GM23338 (cell line): ENCODE results near the gene C2orf78. TPM values are rescaled to one million over a fixed set of nuclear protein-coding genes. Genes with fewer than 3 reads are reported as not detected.

Experiments
- ATAC-seq: fragments of 200-7000 bp; cut with Tn5 transposase; 3 replicates; pipeline ENCODE4 v1.9.1; 2020
- DNase-seq: peaks from one replicate; pipeline ENCODE4 v3.0.0-alpha.2; 2015; ENCODE audit warnings: low spot score
- H2AFZ ChIP-seq: fragments of 200-600 bp; sonication (generic); 2 replicates; pipeline ENCODE4 v1.8.0; 2016; ENCODE audit warnings: antibody characterized with exemption, mild to moderate bottlenecking, moderate library complexity
- H3F3A ChIP-seq: fragments of 200-600 bp; sonication (generic); replicated peaks from 2 replicates; pipeline ENCODE4 v1.8.0; 2017; ENCODE audit warnings: antibody characterized with exemption, mixed run types, low read depth
- H3K27ac ChIP-seq: fragments of 200-600 bp; sonication (generic); 2 replicates; pipeline ENCODE4 v1.6.1; 2016; ENCODE audit warnings: low read depth
- H3K27me3 ChIP-seq: fragments of 200-600 bp; sonication (generic); 2 replicates; pipeline ENCODE4 v1.8.0; 2016; ENCODE audit warnings: mild to moderate bottlenecking, mixed run types, moderate library complexity; ENCODE audit not compliant: insufficient read depth
- H3K36me3 ChIP-seq: fragments of 200-600 bp; sonication (generic); 2 replicates; pipeline ENCODE4 v1.8.0; 2016; ENCODE audit warnings: mild to moderate bottlenecking; ENCODE audit not compliant: insufficient read depth
- H3K4me1 ChIP-seq: fragments of 200-600 bp; sonication (generic); 2 replicates; pipeline ENCODE4 v1.8.0; 2016; ENCODE audit warnings: mild to moderate bottlenecking, moderate library complexity; ENCODE audit not compliant: insufficient read depth
- H3K4me2 ChIP-seq: fragments of 200-600 bp; sonication (generic); 2 replicates; pipeline ENCODE4 v1.7.1; 2017; ENCODE audit warnings: mixed run types
- H3K4me3 ChIP-seq: fragments of 200-600 bp; sonication (generic); 2 replicates; pipeline ENCODE4 v1.6.1; 2016; ENCODE audit warnings: mixed run types
- H3K79me2 ChIP-seq: fragments of 200-600 bp; sonication (generic); replicated peaks from 2 replicates; pipeline ENCODE4 v1.8.0; 2017; ENCODE audit warnings: mild to moderate bottlenecking; ENCODE audit not compliant: insufficient read depth
- H3K9me2 ChIP-seq: fragments of 200-600 bp; sonication (generic); 2 replicates; pipeline ENCODE4 v1.8.0; 2017; ENCODE audit not compliant: insufficient read depth
- H4K20me1 ChIP-seq: fragments of 200-600 bp; sonication (generic); replicated peaks from 2 replicates; pipeline ENCODE4 v1.8.0; 2017; ENCODE audit warnings: mild to moderate bottlenecking; ENCODE audit not compliant: insufficient read depth
- H3K27ac Mint-ChIP-seq: 2 replicates; pipeline ENCODE4 v1.8.0; 2020; ENCODE audit warnings: inconsistent platforms, mild to moderate bottlenecking, moderate library complexity, mixed read lengths
- H3K27me3 Mint-ChIP-seq: 3 replicates; pipeline ENCODE4 v1.8.0; 2022; ENCODE audit warnings: low read depth, mild to moderate bottlenecking, moderate library complexity, mixed read lengths, inconsistent platforms; ENCODE audit not compliant: insufficient read depth, poor library complexity
- H3K36me3 Mint-ChIP-seq: 3 replicates; pipeline ENCODE4 v1.8.0; 2021; ENCODE audit warnings: low read depth, mild to moderate bottlenecking, inconsistent platforms, moderate library complexity, mixed read lengths
- H3K4me1 Mint-ChIP-seq: 3 replicates; pipeline ENCODE4 v1.8.0; 2020; ENCODE audit warnings: mild to moderate bottlenecking, inconsistent platforms, mixed read lengths
- H3K4me3 Mint-ChIP-seq: 3 replicates; pipeline ENCODE4 v1.8.0; 2021; ENCODE audit warnings: moderate library complexity, mild to moderate bottlenecking, inconsistent platforms, mixed read lengths
- H3K9me3 Mint-ChIP-seq: 3 replicates; pipeline ENCODE4 v1.8.0; 2020; ENCODE audit warnings: moderate library complexity, mild to moderate bottlenecking, inconsistent platforms, mixed read lengths
- CREB1 ChIP-seq: fragments of 250-450 bp; sonication (Bioruptor Pico); IDR thresholded peaks from 2 replicates; pipeline ENCODE4 v1.5.0; 2020; ENCODE audit warnings: low read depth, mild to moderate bottlenecking, moderate library complexity
- EZH2phosphoT487 ChIP-seq: fragments of 200-600 bp; sonication (generic); IDR thresholded peaks from one replicate; pipeline ENCODE4 v1.8.1; 2018; ENCODE audit warnings: antibody characterized with exemption; ENCODE audit not compliant: unreplicated experiment
- JUNB ChIP-seq: IDR thresholded peaks from one replicate; pipeline ENCODE4 v1.6.1; 2016; ENCODE audit warnings: antibody characterized with exemption; ENCODE audit not compliant: unreplicated experiment
- STAT1 ChIP-seq: IDR thresholded peaks from one replicate; pipeline ENCODE4 v1.6.1; 2016; ENCODE audit warnings: antibody characterized with exemption; ENCODE audit not compliant: unreplicated experiment
- ZNF114 ChIP-seq: fragments of 250-450 bp; sonication (Bioruptor Pico); IDR thresholded peaks from 2 replicates; pipeline ENCODE4 v1.5.0; 2020; ENCODE audit warnings: mild to moderate bottlenecking, moderate library complexity
- ZNF331 ChIP-seq: fragments of 250-450 bp; sonication (Bioruptor Pico); IDR thresholded peaks from 2 replicates; pipeline ENCODE4 v1.5.0; 2020; ENCODE audit warnings: low read depth, mild to moderate bottlenecking, moderate library complexity
- polyA plus RNA-seq: library from polyadenylated mRNA; unstranded; fragments of >200 nt; fragmentation: Nextera tagmentation; extraction: Ambion mirVana; gene quantifications from 2 replicates; pipeline ENCODE4 v1.2.1, GENCODE V29; 2016
- total RNA-seq: library from RNA; depleted of rRNA; stranded (reverse); fragments of >200 nt; shearing (Covaris generic); gene quantifications from 2 replicates; pipeline ENCODE4 v1.2.3, GENCODE V29; 2014
- TF ChIP-seq, protein P1 (sequence below): fragments of 250-450 bp; sonication (Bioruptor Pico); IDR thresholded peaks from 2 replicates; pipeline ENCODE4 v1.5.0; 2020; ENCODE audit warnings: mild to moderate bottlenecking, moderate library complexity
- TF ChIP-seq, protein P2 (sequence below): IDR thresholded peaks from 2 replicates; pipeline ENCODE4 v1.6.1; 2016; ENCODE audit warnings: antibody characterized with exemption

C2orf78 gene
- total and polyA plus RNA-seq, 2 experiments from 2014 or later, result 0.14 to 0.18 TPM

DNA sequence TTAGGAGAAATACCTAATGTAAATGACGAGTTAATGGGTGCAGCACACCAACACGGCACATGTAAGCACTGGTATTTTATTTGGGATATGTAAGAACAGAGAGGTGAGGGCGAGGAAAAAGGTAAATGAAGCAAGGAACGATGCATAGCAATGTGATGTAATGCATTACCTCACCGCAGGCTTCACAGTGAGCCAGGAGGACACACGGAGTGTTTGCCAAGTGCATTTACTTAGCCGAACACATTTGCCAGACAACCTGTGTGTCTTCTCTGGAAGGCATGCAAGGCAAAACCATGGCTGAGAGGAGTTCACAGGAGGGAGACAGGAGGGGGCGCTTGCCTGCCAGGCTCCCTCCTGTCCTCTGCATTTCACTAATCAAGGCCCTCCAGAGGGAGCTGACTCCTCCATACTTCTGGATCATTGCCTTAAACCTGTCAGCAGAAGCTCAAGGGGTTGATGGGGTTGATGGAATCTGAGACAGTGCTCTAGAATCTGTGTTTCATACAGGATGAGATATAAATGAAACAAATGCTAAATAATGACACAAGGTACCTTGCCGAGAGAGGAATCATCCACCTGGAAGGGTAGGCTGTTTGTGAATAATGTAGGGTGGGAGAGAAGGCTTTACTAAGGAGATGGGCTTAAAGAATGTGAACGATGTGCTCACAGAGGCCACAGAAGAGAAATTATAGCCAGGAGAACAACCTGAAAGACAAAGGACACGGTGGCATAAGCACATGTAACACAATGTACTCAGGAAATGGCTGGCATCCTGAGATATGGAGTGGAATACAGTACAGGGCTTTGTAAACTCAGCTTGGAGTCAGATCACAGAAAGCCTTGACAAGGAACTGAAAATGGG, 37.7 kb upstream of the C2orf78 start (continued):
- TF ChIP-seq, protein P1, sequence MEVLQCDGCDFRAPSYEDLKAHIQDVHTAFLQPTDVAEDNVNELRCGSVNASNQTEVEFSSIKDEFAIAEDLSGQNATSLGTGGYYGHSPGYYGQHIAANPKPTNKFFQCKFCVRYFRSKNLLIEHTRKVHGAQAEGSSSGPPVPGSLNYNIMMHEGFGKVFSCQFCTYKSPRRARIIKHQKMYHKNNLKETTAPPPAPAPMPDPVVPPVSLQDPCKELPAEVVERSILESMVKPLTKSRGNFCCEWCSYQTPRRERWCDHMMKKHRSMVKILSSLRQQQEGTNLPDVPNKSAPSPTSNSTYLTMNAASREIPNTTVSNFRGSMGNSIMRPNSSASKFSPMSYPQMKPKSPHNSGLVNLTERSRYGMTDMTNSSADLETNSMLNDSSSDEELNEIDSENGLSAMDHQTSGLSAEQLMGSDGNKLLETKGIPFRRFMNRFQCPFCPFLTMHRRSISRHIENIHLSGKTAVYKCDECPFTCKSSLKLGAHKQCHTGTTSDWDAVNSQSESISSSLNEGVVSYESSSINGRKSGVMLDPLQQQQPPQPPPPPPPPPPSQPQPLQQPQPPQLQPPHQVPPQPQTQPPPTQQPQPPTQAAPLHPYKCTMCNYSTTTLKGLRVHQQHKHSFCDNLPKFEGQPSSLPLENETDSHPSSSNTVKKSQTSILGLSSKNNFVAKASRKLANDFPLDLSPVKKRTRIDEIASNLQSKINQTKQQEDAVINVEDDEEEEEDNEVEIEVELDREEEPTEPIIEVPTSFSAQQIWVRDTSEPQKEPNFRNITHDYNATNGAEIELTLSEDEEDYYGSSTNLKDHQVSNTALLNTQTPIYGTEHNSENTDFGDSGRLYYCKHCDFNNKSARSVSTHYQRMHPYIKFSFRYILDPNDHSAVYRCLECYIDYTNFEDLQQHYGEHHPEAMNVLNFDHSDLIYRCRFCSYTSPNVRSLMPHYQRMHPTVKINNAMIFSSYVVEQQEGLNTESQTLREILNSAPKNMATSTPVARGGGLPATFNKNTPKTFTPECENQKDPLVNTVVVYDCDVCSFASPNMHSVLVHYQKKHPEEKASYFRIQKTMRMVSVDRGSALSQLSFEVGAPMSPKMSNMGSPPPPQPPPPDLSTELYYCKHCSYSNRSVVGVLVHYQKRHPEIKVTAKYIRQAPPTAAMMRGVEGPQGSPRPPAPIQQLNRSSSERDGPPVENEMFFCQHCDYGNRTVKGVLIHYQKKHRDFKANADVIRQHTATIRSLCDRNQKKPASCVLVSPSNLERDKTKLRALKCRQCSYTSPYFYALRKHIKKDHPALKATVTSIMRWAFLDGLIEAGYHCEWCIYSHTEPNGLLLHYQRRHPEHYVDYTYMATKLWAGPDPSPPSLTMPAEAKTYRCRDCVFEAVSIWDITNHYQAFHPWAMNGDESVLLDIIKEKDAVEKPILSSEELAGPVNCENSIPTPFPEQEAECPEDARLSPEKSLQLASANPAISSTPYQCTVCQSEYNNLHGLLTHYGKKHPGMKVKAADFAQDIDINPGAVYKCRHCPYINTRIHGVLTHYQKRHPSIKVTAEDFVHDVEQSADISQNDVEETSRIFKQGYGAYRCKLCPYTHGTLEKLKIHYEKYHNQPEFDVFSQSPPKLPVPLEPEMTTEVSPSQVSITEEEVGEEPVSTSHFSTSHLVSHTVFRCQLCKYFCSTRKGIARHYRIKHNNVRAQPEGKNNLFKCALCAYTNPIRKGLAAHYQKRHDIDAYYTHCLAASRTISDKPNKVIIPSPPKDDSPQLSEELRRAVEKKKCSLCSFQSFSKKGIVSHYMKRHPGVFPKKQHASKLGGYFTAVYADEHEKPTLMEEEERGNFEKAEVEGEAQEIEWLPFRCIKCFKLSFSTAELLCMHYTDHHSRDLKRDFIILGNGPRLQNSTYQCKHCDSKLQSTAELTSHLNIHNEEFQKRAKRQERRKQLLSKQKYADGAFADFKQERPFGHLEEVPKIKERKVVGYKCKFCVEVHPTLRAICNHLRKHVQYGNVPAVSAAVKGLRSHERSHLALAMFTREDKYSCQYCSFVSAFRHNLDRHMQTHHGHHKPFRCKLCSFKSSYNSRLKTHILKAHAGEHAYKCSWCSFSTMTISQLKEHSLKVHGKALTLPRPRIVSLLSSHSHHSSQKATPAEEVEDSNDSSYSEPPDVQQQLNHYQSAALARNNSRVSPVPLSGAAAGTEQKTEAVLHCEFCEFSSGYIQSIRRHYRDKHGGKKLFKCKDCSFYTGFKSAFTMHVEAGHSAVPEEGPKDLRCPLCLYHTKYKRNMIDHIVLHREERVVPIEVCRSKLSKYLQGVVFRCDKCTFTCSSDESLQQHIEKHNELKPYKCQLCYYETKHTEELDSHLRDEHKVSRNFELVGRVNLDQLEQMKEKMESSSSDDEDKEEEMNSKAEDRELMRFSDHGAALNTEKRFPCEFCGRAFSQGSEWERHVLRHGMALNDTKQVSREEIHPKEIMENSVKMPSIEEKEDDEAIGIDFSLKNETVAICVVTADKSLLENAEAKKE (CRISPR knock-in tag), result no peak

DNA sequence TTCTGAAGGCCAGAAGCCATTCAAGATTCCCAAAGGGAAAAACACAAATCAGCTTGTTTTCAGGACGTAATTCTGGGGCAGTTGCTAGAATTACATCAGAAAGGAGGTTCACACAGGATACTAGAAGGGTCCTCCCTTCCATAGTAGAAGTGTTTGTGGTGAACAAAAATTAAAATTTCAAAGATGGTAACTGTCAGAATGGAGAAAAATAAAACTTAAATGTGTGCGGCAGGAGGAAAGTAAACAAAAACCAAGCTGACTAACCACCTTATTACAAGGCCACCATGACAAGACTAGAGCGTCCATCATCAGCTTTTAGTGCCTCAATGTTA, 37.1 kb upstream of the C2orf78 start:
- Histone ChIP-seq H3K79me2 (no peaks in the 10 kb centered on the region), H3K4me1 (no peaks in the 10 kb centered on the region), H2AFZ (no peak overlapping the region), H3K27me3 (peaks cover 8% of the 10 kb centered on the region; the same call in 1 of the 2 replicates), H4K20me1 (no peaks in the 10 kb centered on the region; the same call in 1 of the 2 replicates), H3K9me2 (no peaks in the 10 kb centered on the region), H3K27ac (no peak overlapping the region), H3K4me3 (no peak overlapping the region), H3F3A (no peaks in the 10 kb centered on the region), H3K36me3 (no peaks in the 10 kb centered on the region), H3K4me2 (no peak overlapping the region)
- no peak overlapping the region for H3K27ac Mint-ChIP-seq
- H3K4me1 Mint-ChIP-seq, result peaks cover 8% of the 10 kb centered on the region; the same call in 2 of the 3 replicates
- ATAC-seq (no peak), DNase-seq (no peak)
- peaks cover 5% of the 10 kb centered on the region for H3K36me3 Mint-ChIP-seq
- H3K4me3 Mint-ChIP-seq, result no peak overlapping the region
- no peaks in the 10 kb centered on the region for H3K9me3 Mint-ChIP-seq
- peaks cover 2% of the 10 kb centered on the region for H3K27me3 Mint-ChIP-seq
- TF ChIP-seq CREB1 (CRISPR knock-in tag) (no peak), JUNB (no peak), EZH2phosphoT487 (no peak), STAT1 (no peak), ZNF331 (no peak), ZNF114 (no peak)
- TF ChIP-seq, protein P2, sequence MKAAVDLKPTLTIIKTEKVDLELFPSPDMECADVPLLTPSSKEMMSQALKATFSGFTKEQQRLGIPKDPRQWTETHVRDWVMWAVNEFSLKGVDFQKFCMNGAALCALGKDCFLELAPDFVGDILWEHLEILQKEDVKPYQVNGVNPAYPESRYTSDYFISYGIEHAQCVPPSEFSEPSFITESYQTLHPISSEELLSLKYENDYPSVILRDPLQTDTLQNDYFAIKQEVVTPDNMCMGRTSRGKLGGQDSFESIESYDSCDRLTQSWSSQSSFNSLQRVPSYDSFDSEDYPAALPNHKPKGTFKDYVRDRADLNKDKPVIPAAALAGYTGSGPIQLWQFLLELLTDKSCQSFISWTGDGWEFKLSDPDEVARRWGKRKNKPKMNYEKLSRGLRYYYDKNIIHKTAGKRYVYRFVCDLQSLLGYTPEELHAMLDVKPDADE, result no peak
- TF ChIP-seq, protein P1 (CRISPR knock-in tag), result no peak
